Anterior cingulate cortex (tissue), 58 donors: ENCODE results near the gene ASPG.

Experiments
- DNase-seq, 58 donors: peaks; one replicate each; lab custom pipeline; 2025; lab: John Stamatoyannopoulos, UW

ASPG gene

GRCh38 chr14:104085032-104085888 lies at the start of gene ASPG:
Gene ASPG, plus strand, starts transcription at chr14:104085700. Its CDS starts 71 bp downstream, at chr14:104085771.
- DNase-seq: peak in 1 of 58 donors; percentile 70

GRCh38 chr14:104036212-104036611 lies 49.3 kb upstream of the ASPG start:
- DNase-seq: peak in 1 of 58 donors; percentile 35

- DNase-seq: no peak
These were observed 48.4 kb upstream of the ASPG start for GRCh38 chr14:104037074-104037473.

- peak in 3 of 58 donors; percentile 23 to 36 (median 23) for DNase-seq
These were observed 47.6 kb upstream of the ASPG start for GRCh38 chr14:104037903-104038302.

GRCh38 chr14:104039214-104039613 lies 46.3 kb upstream of the ASPG start:
- no peak for DNase-seq

- DNase-seq: no peak
These were observed 45.0 kb upstream of the ASPG start for GRCh38 chr14:104040539-104040938.

GRCh38 chr14:104041430-104042104 lies 43.9 kb upstream of the ASPG start:
- DNase-seq: no peak

- DNase-seq: no peak
These were observed 41.5 kb upstream of the ASPG start for GRCh38 chr14:104044016-104044415.

- no peak for DNase-seq
These were observed 37.7 kb upstream of the ASPG start for GRCh38 chr14:104047761-104048160.

GRCh38 chr14:104048758-104049507 lies 36.6 kb upstream of the ASPG start:
- peak in 2 of 58 donors; percentile 12 to 38 for DNase-seq

- peak in 1 of 58 donors; percentile 11 for DNase-seq
These were observed 35.8 kb upstream of the ASPG start for GRCh38 chr14:104049576-104050240.

GRCh38 chr14:104051092-104051813 lies 34.2 kb upstream of the ASPG start:
- DNase-seq: no peak

- no peak for DNase-seq
These were observed 31.1 kb upstream of the ASPG start for GRCh38 chr14:104054222-104054905.

- DNase-seq: no peak
These were observed 23.2 kb upstream of the ASPG start for GRCh38 chr14:104062281-104062680.

- no peak for DNase-seq
These were observed 21.5 kb upstream of the ASPG start for GRCh38 chr14:104064003-104064402.

- DNase-seq: no peak
These were observed 19.2 kb upstream of the ASPG start for GRCh38 chr14:104066279-104066678.

GRCh38 chr14:104066719-104067295 lies 18.7 kb upstream of the ASPG start:
- DNase-seq: no peak

- DNase-seq: no peak
These were observed 16.0 kb upstream of the ASPG start for GRCh38 chr14:104069541-104069940.

- no peak for DNase-seq
These were observed 12.9 kb upstream of the ASPG start for GRCh38 chr14:104072586-104072985.
